GM18511 (cell line): Measurements from ENCODE around the gene NRCAM.

Experiments used
- ATAC-seq: cut with Tn5 transposase; IDR thresholded peaks from one replicate; pipeline ENCODE4 v1.9.1; 2021; ENCODE audit warnings: mild to moderate bottlenecking, moderate library complexity; ENCODE audit not compliant: unreplicated experiment

Gene NRCAM

GRCh38 chr7:108459922-108460551 lies 3.8 kb upstream of the NRCAM start:
- peak; percentile 39 for ATAC-seq

GRCh38 chr7:108457871-108458270 lies 1.6 kb upstream of the NRCAM start:
- no peak for ATAC-seq

GRCh38 chr7:108456845-108457540 lies 757 bp upstream of the NRCAM start:
- no peak for ATAC-seq

GRCh38 chr7:108455551-108455997 lies 662 bp downstream of the NRCAM start:
- no peak for ATAC-seq

- no peak for ATAC-seq
Observed at GRCh38 chr7:108454674-108455550, 1.3 kb downstream of the NRCAM start.

GRCh38 chr7:108454317-108454673 lies 1.9 kb downstream of the NRCAM start:
- ATAC-seq, result no peak

- no peak for ATAC-seq
Observed at GRCh38 chr7:108453320-108453719, 2.9 kb downstream of the NRCAM start.

GRCh38 chr7:108452707-108453106 lies 3.5 kb downstream of the NRCAM start:
- ATAC-seq, result no peak

GRCh38 chr7:108451296-108451848 lies 4.9 kb downstream of the NRCAM start:
- no peak for ATAC-seq

- no peak for ATAC-seq
Observed at GRCh38 chr7:108450160-108450559, 6.1 kb downstream of the NRCAM start.

- ATAC-seq, result no peak
Observed at GRCh38 chr7:108449521-108449920, 6.7 kb downstream of the NRCAM start.

- no peak for ATAC-seq
Observed at GRCh38 chr7:108448584-108449505, 7.4 kb downstream of the NRCAM start.

GRCh38 chr7:108442039-108442568 lies 14.1 kb downstream of the NRCAM start:
- no peak for ATAC-seq

- ATAC-seq, result no peak
Observed at GRCh38 chr7:108441392-108441955, 14.8 kb downstream of the NRCAM start.

- no peak for ATAC-seq
Observed at GRCh38 chr7:108440613-108441012, 15.6 kb downstream of the NRCAM start.

- no peak for ATAC-seq
Observed at GRCh38 chr7:108436906-108437305, 19.3 kb downstream of the NRCAM start.

- no peak for ATAC-seq
Observed at GRCh38 chr7:108434010-108434409, 22.2 kb downstream of the NRCAM start.

GRCh38 chr7:108431099-108431498 lies 25.1 kb downstream of the NRCAM start:
- no peak for ATAC-seq

- no peak for ATAC-seq
Observed at GRCh38 chr7:108430664-108431063, 25.6 kb downstream of the NRCAM start.

- no peak for ATAC-seq
Observed at GRCh38 chr7:108427766-108428165, 28.5 kb downstream of the NRCAM start.
